Activated T-cell treated with anti-CD3 and anti-CD28 coated beads, Interleukin-2, amount 50 U/mL, for 72 hours (primary cell): ENCODE data around the gene KRT35. TPM values are rescaled to one million over a fixed set of nuclear protein-coding genes. Genes with fewer than 3 reads are reported as not detected.

Source experiments
- ATAC-seq, 2 donors: fragments of 150-1000 bp; cut with Tn5 transposase; replicated peaks in 1 of 2; 2 replicates each; pipeline ENCODE4 v1.10.0; 2021; ENCODE audit warnings: moderate library complexity in 2 of 2, mild to moderate bottlenecking in 1 of 2
- DNase-seq, 2 donors: peaks; one replicate each; pipeline ENCODE4 v3.0.0; 2021 to 2022; ENCODE audit warnings: mixed read lengths in 1 of 2
- H3K27ac Mint-ChIP-seq: one replicate; pipeline ENCODE4 v1.8.0; 2022; ENCODE audit warnings: mild to moderate bottlenecking, moderate library complexity, mixed read lengths
- H3K27me3 Mint-ChIP-seq: one replicate; pipeline ENCODE4 v1.8.0; 2022; ENCODE audit warnings: low read depth, mixed read lengths
- H3K36me3 Mint-ChIP-seq, 2 donors: one replicate each; pipeline ENCODE4 v1.8.0; 2022; ENCODE audit warnings: mixed read lengths in 2 of 2, mild to moderate bottlenecking in 1 of 2; ENCODE audit not compliant: insufficient read depth in 2 of 2
- H3K4me1 Mint-ChIP-seq: one replicate; pipeline ENCODE4 v1.8.0; 2022; ENCODE audit warnings: low read depth, mixed read lengths
- H3K4me3 Mint-ChIP-seq, 2 donors: one replicate each; pipeline ENCODE4 v1.8.0; 2022; ENCODE audit warnings: mild to moderate bottlenecking in 2 of 2, mixed read lengths in 2 of 2, moderate library complexity in 2 of 2
- H3K9me3 Mint-ChIP-seq, 2 donors: one replicate each; pipeline ENCODE4 v1.8.0; 2022; ENCODE audit warnings: mixed read lengths in 2 of 2
- total RNA-seq, 2 donors: library from RNA; stranded (reverse); gene quantifications; one replicate each; pipeline ENCODE4 v1.2.3, GENCODE V29; 2022

Gene KRT35
- total RNA-seq, result not detected

GRCh38 chr17:41481036-41481435 is at the start of gene KRT35:
Gene KRT35 (minus strand): TSS chr17:41481151. CDS start chr17:41481097, 54 bp downstream.
- Mint-ChIP-seq H3K4me3 (no peak within 1 kb of the TSS), H3K27ac (no peak within 1 kb of the TSS), H3K9me3 (no peaks in the 10 kb centered on the region), H3K27me3 (no peaks in the 10 kb centered on the region), H3K36me3 (no peaks in the 10 kb centered on the region), H3K4me1 (no peaks in the 10 kb centered on the region)
- DNase-seq (no peak), ATAC-seq (no peak)

- Mint-ChIP-seq H3K27ac (no peak overlapping the region), H3K27me3 (peaks cover 62% of the 10 kb centered on the region), H3K9me3 (no peaks in the 10 kb centered on the region), H3K36me3 (no peaks in the 10 kb centered on the region), H3K4me3 (no peak overlapping the region), H3K4me1 (peaks cover 11% of the 10 kb centered on the region)
- DNase-seq, result no peak
- no peak for ATAC-seq
Measured at GRCh38 chr17:41530062-41531048, 49.4 kb upstream of the KRT35 start.

GRCh38 chr17:41529491-41529915 is 48.6 kb upstream of the KRT35 start:
- H3K9me3 Mint-ChIP-seq, result no peaks in the 10 kb centered on the region
- DNase-seq (no peak), ATAC-seq (no peak)
- H3K4me1 Mint-ChIP-seq, result peaks cover 11% of the 10 kb centered on the region
- no peaks in the 10 kb centered on the region for H3K36me3 Mint-ChIP-seq
- H3K27me3 Mint-ChIP-seq, result peaks cover 62% of the 10 kb centered on the region
- H3K27ac Mint-ChIP-seq, result no peak overlapping the region
- H3K4me3 Mint-ChIP-seq, result peak overlapping the region in 1 of 2 donors; percentile 29

GRCh38 chr17:41528959-41529353 is 48.0 kb upstream of the KRT35 start:
- Mint-ChIP-seq H3K9me3 (no peaks in the 10 kb centered on the region), H3K36me3 (no peaks in the 10 kb centered on the region), H3K4me3 (peak overlapping the region in 1 of 2 donors; percentile 68), H3K27ac (no peak overlapping the region), H3K4me1 (peaks cover 11% of the 10 kb centered on the region), H3K27me3 (peaks cover 62% of the 10 kb centered on the region)
- no peak for DNase-seq
- no peak for ATAC-seq

GRCh38 chr17:41527063-41528023 is 46.4 kb upstream of the KRT35 start:
- no peaks in the 10 kb centered on the region for H3K36me3 Mint-ChIP-seq
- peaks cover 51% of the 10 kb centered on the region for H3K27me3 Mint-ChIP-seq
- H3K9me3 Mint-ChIP-seq, result no peaks in the 10 kb centered on the region
- no peak for DNase-seq
- peak overlapping the region; percentile 43 to 60 for H3K4me3 Mint-ChIP-seq
- peak in 1 of 2 donors; percentile 33 for ATAC-seq
- no peak overlapping the region for H3K27ac Mint-ChIP-seq
- H3K4me1 Mint-ChIP-seq, result peaks cover 11% of the 10 kb centered on the region

- DNase-seq (no peak), ATAC-seq (no peak)
- Mint-ChIP-seq H3K4me1 (peaks cover 10% of the 10 kb centered on the region), H3K4me3 (no peak overlapping the region), H3K27ac (no peak overlapping the region), H3K27me3 (peaks cover 28% of the 10 kb centered on the region), H3K36me3 (no peaks in the 10 kb centered on the region), H3K9me3 (no peaks in the 10 kb centered on the region)
Measured at GRCh38 chr17:41524261-41524660, 43.3 kb upstream of the KRT35 start.

- DNase-seq (no peak), ATAC-seq (no peak)
- Mint-ChIP-seq H3K4me1 (peaks cover 5% of the 10 kb centered on the region), H3K36me3 (no peaks in the 10 kb centered on the region), H3K4me3 (no peak overlapping the region), H3K27ac (no peak overlapping the region), H3K27me3 (peaks cover 23% of the 10 kb centered on the region), H3K9me3 (no peaks in the 10 kb centered on the region)
Measured at GRCh38 chr17:41523787-41524186, 42.8 kb upstream of the KRT35 start.

- ATAC-seq (no peak), DNase-seq (no peak)
- peaks cover under 1% of the 10 kb centered on the region for H3K4me1 Mint-ChIP-seq
- H3K27me3 Mint-ChIP-seq, result peaks cover 18% of the 10 kb centered on the region
- H3K27ac Mint-ChIP-seq, result no peak overlapping the region
- no peaks in the 10 kb centered on the region for H3K36me3 Mint-ChIP-seq
- H3K9me3 Mint-ChIP-seq, result no peaks in the 10 kb centered on the region
- no peak overlapping the region for H3K4me3 Mint-ChIP-seq
Measured at GRCh38 chr17:41523225-41523593, 42.3 kb upstream of the KRT35 start.

GRCh38 chr17:41522301-41523224 is 41.6 kb upstream of the KRT35 start:
- no peak for DNase-seq
- Mint-ChIP-seq H3K27me3 (peaks cover 16% of the 10 kb centered on the region), H3K9me3 (no peaks in the 10 kb centered on the region), H3K4me1 (no peaks in the 10 kb centered on the region), H3K4me3 (no peak overlapping the region), H3K36me3 (no peaks in the 10 kb centered on the region), H3K27ac (no peak overlapping the region)
- ATAC-seq, result no peak

- Mint-ChIP-seq H3K36me3 (no peaks in the 10 kb centered on the region), H3K27me3 (peaks cover 9% of the 10 kb centered on the region), H3K4me3 (no peak overlapping the region), H3K4me1 (no peaks in the 10 kb centered on the region), H3K9me3 (no peaks in the 10 kb centered on the region), H3K27ac (no peak overlapping the region)
- ATAC-seq (no peak), DNase-seq (no peak)
Measured at GRCh38 chr17:41521574-41522261, 40.8 kb upstream of the KRT35 start.

- no peaks in the 10 kb centered on the region for H3K4me1 Mint-ChIP-seq
- H3K27me3 Mint-ChIP-seq, result peaks cover 6% of the 10 kb centered on the region
- H3K9me3 Mint-ChIP-seq, result no peaks in the 10 kb centered on the region
- H3K4me3 Mint-ChIP-seq, result no peak overlapping the region
- DNase-seq (no peak), ATAC-seq (no peak)
- no peaks in the 10 kb centered on the region for H3K36me3 Mint-ChIP-seq
- no peak overlapping the region for H3K27ac Mint-ChIP-seq
Measured at GRCh38 chr17:41520821-41521521, 40.0 kb upstream of the KRT35 start.
